Fibroblast of peridontal ligament (primary cell): Measurements from ENCODE around the gene WHRN.

Experiments used
- DNase-seq: peaks from one replicate; pipeline ENCODE4 v3.0.0-alpha.2; 2010; ENCODE audit errors: extremely low read depth

WHRN gene

GRCh38 chr9:114382699-114383520, 122.4 kb downstream of the WHRN start:
- DNase-seq = no peak

- no peak for DNase-seq
Observed at GRCh38 chr9:114378883-114379282, 126.4 kb downstream of the WHRN start.

- no peak for DNase-seq
Observed at GRCh38 chr9:114378016-114378415, 127.3 kb downstream of the WHRN start.

- DNase-seq = no peak
Observed at GRCh38 chr9:114376586-114377445, 128.5 kb downstream of the WHRN start.

GRCh38 chr9:114375386-114376175, 129.7 kb downstream of the WHRN start:
- no peak for DNase-seq

- no peak for DNase-seq
Observed at GRCh38 chr9:114374936-114375335, 130.3 kb downstream of the WHRN start.

GRCh38 chr9:114373960-114374730, 131.1 kb downstream of the WHRN start:
- no peak for DNase-seq

GRCh38 chr9:114372921-114373448, 132.3 kb downstream of the WHRN start:
- no peak for DNase-seq

GRCh38 chr9:114371973-114372917, 133.0 kb downstream of the WHRN start:
- DNase-seq = peak; percentile 29

GRCh38 chr9:114371343-114371944, 133.8 kb downstream of the WHRN start:
- no peak for DNase-seq

- no peak for DNase-seq
Observed at GRCh38 chr9:114370968-114371320, 134.3 kb downstream of the WHRN start.

GRCh38 chr9:114370251-114370967, 134.9 kb downstream of the WHRN start:
- no peak for DNase-seq

GRCh38 chr9:114369216-114370130, 135.8 kb downstream of the WHRN start:
- no peak for DNase-seq

- DNase-seq = no peak
Observed at GRCh38 chr9:114367772-114368569, 137.3 kb downstream of the WHRN start.

- DNase-seq = no peak
Observed at GRCh38 chr9:114367366-114367765, 137.9 kb downstream of the WHRN start.

GRCh38 chr9:114366334-114367128, 138.7 kb downstream of the WHRN start:
- peak; percentile 96 for DNase-seq
